NCI-H510A (cell line): Measurements from ENCODE around the gene ARRDC4.

Experiments used
- DNase-seq: peaks from one replicate; lab custom pipeline; 2025; lab: John Stamatoyannopoulos, UW

Gene ARRDC4, protein sequence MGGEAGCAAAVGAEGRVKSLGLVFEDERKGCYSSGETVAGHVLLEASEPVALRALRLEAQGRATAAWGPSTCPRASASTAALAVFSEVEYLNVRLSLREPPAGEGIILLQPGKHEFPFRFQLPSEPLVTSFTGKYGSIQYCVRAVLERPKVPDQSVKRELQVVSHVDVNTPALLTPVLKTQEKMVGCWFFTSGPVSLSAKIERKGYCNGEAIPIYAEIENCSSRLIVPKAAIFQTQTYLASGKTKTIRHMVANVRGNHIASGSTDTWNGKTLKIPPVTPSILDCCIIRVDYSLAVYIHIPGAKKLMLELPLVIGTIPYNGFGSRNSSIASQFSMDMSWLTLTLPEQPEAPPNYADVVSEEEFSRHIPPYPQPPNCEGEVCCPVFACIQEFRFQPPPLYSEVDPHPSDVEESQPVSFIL

DNA sequence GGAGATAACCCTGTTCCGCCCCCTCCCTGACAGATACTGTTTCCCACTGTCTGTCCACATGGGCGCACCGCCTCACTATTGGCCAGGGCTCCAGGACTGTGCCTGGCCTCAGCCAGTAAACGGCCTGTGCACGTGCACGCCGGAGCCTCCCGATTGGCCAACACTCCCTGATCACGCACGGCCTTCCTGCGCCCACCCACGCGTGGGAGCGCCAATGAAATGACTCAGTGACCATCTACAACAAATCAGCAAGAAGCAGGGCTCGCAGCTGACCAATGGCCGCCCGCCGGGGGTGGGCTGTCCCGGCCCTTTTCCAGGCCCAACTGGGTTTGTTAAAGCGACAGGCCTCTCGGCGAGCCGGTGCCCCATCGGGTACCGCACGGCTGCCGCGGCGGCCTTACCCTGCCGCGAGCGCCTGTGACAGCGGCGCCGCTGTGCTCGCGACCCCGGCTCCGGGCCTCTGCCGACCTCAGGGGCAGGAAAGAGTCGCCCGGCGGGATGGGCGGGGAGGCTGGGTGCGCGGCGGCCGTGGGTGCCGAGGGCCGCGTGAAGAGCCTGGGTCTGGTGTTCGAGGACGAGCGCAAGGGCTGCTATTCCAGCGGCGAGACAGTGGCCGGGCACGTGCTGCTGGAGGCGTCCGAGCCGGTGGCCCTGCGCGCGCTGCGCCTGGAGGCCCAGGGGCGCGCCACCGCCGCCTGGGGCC lies at the start of gene ARRDC4:
Gene ARRDC4 (plus strand): TSS at position 340 of the 703 bp plus-strand sequence. CDS start 159 bp downstream, at position 499.
- DNase-seq, result peak; percentile 93

DNA sequence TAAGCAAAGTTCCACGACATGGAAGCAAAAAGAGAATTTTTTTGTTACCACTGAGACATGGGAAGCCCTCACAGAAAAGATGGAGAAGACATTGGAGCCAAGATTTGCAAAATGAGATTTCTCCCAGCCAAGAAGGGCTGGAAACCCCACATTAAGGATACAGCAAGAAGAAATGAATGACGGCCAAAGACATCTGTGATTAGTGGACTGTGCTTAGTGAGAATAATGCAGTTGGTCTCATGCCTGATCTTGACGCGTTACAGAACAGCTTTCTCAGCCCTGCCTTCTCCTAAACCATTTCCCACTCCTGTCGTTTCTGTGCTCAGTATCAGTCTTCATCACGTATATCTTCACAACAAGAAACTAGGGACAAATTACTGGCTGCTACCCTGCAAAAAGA lies 45.8 kb upstream of the ARRDC4 start:
- DNase-seq, result no peak

DNA sequence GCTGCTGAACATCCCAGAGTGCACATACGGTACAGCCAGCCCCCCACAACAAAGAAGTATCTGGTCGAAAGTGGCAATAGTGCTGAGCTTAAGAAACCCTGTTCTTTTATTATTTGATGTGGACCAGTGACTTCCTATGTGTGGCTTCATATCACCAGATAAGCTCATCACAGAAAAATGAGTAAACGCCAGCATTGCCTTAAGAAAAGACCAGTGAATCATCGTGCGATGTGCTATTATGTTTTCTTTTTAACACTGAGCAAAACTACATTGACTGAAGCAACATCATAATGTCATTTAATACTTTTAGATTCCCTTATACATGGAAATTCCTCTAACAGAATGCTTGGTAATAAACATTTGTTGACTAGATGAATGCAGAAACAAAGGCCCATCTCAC lies 45.2 kb upstream of the ARRDC4 start:
- no peak for DNase-seq

DNA sequence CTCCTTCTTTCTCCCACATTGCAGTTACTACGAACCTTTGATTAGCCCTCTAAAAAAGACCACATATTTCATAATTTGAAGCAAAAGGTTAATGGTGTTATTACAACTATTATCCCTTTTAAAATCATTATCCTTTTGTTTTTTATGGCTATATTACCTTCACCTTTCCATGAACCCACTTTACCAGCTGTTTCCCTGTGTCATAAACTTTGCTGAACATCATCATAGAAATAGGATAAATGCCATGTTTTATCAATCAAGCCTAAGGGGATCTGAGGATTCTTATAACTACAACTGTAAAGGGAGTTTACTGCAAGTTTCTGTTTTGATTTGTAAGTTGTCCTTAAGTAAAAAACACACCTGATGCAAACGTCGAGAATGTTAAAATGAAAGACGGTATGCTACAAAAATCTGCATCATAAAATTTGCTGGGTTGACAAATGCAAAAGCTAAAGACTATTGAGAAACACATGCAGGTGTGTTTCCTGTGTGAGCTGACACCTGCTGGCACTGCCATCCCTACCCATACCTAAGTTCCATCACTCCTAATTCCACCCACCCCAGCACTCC lies 39.1 kb upstream of the ARRDC4 start:
- no peak for DNase-seq

DNA sequence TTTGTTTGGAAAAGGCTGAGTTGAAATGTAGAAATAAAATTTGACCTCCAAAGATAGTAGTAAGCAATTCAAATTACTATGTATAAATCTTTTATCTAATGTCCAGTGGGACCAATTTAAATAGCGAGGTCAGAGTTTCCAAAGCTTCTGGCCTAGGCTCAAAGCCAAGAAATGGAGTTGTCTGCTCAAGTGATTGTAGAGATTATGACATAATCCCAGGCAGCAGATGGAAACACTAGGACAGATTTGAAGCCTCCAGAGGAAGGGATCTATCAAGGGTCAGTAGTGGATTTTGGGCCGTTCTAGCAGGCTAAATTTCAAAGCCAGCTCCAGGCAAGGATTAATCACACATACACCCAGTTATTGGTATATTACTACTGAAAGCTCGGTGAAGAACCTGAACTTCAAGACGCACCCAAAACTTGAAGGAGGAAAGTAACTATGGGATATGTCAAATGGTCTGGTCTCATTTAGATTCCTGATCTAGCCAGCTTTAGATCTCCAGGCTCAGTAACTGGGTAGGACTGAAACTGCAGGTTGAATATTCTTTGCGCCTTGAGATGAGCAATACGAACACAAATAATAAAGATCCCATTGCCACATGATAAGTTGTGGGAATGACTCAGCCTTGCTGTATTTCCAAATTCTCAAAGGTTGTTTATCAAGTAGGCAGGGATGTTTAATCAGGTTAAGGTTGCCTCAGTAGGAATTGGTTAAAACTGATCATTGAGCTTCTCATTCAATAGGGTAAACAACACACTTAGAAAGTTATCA lies 30.9 kb upstream of the ARRDC4 start:
- no peak for DNase-seq

DNA sequence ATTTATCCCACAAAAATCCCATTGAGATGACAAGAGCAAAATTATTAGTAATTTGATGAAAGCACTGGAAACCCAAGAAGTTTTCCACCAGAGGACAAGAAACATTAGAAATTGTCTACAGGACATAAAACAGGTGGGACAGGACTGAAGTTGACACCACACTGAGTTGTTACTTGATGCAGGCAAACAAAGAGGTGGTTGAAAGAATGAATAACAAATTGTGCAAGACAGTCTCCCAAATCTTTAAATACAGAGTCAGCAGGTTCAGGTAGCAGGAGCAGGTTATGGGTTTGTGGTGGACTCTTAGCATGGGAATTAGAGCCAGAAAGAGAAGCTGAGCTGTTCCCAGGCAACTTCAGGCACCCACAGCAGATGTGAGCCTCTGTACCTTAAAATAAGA lies 30.3 kb upstream of the ARRDC4 start:
- DNase-seq, result no peak

DNA sequence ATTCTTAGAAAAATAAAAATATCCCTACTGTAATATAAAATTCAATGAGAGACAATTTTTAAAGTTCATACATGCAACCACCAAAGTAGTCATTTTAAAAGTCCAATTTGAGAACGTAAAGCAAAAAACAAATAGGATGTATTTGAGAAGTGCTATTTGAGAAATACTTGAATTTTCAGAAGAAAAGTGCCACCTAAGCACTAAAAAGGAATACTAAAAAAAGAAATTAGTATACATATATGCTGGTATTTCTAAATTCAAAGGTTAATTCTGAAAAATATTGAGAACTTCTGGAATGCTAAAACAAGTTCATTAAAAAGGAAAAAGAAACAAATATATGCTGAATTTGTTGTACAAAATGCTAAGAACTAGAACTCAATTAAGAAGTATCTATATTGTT lies 29.2 kb upstream of the ARRDC4 start:
- no peak for DNase-seq

DNA sequence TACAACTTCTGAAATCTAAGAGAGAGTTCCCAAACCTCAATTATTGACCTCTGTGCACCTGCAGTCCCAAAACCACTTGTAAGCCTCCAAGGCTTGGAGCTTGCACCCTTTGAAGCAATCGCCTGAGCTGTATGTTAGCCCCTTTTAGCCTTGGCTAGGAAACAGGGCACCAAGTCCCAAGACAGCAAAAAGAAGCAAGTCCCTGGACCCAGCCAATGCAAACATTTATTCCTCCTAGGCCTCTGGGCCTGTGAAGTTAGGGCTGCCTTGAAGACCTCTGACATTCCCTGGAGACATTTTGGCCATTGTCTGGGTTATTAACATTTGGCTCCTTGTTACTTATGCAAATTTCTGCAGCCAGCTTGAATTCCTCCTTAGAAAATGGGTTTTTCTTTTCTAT lies 26.9 kb upstream of the ARRDC4 start:
- DNase-seq, result no peak

DNA sequence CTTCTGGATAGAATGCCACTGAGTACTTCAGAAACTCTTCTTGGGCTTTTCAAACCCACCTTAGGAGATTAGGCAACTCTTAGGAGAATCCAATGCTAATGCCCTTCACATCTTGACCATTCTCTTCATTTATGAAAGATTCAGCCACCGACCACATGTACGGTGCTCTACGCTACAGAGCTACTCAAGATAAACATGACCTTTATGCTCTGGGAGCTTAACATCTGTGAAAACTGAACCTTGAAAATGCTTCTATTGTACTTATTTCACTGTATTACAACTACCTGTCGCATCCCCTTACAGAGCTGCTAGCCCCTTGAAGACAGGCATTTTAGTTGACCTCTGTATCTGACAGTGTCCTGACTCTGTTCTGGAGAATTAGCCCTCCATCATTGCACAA lies 19.5 kb upstream of the ARRDC4 start:
- DNase-seq, result no peak

DNA sequence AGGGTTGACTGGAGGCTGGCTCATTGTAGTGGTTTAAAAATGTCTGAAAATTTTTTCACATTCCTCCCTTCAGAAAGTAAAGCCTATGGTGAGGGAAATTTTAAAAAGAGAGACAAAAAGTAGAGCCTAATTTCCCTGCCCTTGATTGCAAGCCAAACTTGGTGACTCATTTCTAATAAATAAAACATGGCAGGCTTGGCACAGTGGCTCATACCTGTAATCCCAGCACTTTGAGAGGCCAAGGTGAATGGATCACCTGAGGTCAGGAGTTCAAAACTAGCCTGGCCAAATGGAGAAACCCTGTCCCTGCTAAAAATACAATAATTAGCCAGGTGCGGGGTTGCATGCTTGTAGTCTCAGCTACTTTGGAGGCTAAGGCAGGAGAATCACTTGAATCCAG lies 18.9 kb upstream of the ARRDC4 start:
- DNase-seq, result no peak

DNA sequence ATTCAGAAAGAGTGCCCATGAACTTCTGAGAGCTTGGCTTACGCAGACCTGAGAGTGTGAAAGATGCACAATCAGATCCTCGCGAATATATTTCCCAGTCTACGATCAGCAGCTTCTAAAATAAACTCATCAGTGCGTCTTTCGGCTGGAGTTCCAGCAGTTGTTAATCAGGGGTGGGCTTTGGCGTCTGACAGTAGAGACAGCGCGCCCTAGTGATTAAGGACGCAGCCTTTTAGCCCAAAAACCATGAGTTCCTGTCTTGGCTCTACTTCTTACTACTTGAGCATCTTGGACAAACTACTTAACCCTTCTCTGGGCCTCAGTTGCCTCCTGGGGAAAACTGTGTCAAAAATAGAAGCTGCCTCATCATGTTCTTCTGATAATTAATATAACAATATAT lies 15.8 kb upstream of the ARRDC4 start:
- no peak for DNase-seq

DNA sequence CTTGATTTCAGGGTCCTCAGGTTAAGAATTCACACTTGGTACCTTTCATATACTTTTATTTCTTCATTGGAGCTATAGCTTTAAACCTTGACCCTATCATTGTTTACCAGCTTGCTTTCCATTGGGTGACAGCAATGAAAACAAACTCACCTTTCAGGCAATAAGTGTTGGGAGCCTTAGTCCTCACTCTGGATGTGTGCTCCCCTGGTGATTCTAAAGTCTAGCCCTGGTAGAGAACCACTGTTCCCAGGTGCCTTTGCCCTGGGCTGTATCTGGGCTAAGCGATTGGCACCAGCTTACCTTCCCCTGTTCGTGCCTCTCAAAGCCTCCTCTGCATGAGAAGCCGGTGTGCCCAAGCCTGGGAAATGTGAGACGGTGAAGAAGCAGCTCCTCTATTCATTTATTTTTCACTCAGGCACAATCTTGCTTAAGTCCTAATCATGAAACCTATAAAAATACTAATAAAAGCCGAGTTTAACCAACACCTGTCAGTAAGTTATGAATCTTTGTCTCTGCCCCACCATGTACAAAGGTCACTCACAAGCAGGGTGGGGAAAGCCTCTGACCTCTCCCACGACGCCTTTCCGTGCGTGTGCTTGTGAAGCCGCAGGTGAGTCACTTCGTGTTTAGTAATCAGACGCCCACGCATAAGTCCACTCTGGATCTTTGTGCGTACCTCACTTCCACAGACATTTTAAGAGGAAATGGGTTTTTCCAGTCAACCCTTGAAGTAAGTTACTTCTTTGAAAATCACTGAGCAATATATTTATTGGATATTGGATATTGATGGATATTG lies 12.8 kb upstream of the ARRDC4 start:
- DNase-seq, result no peak

DNA sequence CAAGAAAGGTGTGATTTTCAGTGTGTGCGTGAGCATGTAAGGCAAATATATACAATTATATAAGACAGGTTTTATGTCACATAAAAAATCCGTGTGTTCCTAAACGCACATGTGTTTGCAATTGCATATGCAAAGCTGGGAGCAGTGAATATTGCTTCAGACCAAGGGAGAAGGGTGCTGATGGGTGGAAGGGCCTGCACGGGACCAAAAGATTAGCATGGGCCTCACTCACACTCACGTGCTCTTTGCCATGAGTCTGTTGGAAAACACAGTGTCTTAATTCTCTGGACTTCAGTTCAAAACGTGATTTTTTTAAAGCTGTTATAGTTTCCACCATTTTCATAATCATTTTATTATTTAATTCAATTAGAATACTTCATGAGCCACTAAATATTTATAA lies 7.2 kb upstream of the ARRDC4 start:
- DNase-seq, result no peak

DNA sequence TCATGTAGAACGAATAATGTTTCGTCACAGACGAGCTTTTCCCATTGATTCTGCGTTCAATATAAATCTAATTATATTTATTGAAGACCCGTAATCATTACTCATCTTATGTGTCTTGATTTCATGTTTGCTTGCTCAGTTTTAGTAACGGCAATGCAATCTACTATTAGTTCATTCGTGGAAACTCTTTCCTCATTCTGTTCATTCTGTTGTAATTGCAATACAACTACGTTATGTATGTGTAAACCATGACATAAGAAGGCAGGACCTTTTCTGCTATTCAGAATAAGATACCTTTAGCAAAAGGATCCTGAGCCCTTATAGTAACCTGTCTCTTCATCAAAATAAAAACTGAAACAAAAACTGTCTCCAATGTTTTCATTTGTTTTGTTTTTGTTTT lies 6.8 kb upstream of the ARRDC4 start:
- DNase-seq, result no peak

DNA sequence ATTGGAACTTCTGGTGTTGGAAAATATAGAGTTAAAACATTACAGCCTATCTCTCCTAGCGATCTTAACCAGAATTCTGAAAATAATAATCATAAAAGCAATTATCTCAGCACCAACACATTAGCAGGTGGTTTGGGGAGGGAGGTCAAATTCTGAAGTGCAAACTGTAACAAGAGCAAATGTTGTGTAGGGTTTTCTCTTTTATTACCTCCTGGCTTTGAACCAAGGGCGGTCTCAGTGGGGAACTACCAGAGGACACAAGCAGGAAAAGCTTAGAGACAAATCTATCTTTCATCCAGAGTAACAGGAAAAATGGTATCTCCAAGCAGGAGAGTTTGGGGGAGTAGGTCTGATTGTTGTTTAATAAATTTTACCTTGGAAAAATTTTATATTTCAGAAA lies 5.5 kb upstream of the ARRDC4 start:
- no peak for DNase-seq

DNA sequence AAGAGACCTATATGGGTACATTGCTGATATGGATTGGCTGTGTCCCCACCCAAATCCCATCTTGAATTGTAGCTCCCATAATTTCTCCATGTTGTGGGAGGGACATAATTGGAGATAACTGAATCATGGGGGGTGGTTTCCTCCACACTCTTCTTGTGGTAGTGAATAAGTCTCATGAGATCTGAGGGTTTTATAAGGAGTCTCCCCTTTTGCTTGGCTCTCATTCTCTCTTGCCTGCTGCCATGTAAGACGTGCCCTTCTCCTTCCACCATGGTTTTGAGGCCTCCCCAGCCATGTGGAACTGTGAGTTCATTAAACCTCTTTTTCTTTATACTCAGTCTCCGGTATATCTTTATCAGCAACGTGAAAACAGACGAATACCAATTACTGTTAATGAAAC lies 5.0 kb upstream of the ARRDC4 start:
- no peak for DNase-seq

DNA sequence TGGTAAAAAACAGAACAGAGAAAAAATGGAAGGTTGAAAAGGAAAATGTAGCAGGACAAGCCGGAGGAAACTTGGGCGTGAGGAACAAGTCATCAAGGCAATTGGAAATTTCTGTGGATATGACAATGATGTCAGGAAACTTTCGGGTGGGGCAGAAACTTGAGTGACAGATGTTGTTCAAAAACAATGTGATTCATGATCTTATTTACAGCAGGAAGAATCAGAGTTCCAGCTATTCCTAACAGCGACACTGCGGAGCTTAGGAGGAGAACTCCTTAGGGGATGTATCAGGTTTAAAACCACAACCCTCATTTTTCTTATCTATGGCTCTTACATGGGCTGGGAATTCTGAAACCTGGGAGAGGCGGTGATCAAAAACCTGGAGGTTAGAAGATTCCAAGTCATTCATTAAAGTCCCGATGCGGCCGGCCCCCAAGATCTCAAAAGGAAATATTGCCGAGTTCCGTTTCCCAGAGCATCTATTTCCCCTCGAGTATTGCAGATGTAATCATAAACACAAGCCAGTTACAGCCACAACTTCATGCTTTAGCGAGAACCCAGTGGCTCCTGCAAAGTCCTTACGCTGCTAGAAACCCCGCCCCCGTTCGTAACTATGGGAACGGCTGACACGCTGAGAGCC lies 659 bp upstream of the ARRDC4 start:
- DNase-seq, result no peak

DNA sequence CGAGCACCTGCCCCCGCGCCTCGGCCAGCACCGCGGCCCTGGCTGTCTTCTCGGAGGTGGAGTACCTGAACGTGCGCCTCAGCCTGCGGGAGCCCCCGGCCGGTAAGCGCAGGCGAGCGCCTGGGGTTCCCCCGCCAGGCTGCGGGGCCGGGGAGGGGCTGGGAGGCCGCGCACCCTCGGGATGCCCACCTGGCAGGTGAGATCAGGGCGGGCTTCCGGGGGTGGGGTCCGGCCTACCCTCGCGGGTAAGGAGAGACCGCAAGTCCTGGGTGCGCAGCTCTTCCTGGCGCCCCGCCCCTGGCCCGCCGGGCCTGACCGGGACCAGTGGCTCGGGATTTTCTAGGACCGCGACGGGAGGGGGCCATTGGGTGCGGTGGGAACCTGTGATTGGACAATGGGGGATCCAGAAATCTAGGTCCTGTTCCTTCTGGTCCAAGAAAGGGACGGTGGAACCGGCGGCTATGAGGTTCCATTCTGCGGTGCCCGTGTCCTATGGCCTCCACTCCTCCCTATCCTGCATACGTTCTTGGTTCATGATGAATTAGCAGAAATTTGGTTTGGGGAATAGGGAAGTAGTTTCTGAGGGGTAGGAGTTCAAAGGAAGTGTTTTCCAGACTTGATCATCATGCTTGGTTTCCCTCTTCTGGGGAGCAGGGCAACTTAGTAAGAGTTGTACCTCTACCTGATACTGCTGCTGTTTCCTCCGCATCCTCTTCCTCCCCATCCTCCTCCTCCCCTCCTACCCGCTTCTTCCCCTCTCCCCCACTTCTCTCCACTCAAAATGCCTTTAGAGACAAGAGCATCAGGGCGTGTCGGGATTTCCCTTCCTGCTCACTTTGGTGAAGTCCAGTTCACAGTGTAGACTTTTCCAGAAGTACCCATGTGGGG lies 808 bp downstream of the ARRDC4 start:
- DNase-seq, result peak; percentile 7

DNA sequence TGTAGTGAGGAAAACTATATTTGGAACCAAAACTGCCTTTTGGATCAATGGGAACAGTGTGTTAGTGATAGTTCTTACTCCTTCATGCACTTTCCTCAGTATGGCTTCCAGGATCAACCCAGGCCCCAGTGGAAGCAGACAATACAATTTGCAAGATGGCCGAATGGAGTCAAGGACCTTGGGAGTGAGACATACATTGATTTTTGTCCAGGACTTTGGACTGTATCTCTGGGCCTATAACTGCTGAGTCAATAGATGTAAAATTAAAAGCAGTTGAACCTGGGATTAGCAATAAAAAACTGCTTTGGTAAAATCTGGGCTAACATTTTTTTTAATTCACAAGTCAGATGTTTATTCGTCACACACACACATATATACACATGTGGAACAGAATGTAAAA lies 1.8 kb downstream of the ARRDC4 start:
- DNase-seq, result no peak

DNA sequence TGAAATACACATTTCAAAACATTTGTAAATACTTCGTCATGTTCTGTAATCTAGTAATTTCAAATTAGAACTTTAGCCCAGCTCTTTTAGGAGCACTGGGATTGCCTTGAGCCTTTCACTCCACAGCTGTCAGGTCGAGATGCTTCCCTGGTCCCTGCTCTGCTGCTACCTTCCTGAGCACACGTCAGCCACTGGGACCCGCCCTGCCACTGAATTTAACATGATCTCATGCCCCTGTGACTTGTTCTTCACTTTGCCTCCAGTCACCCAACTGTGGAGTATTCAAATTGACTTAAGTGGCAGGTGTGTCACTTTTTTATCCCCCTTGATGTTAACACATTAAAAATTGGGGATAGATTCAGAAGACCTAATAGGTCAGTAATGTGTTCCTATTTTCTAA lies 3.3 kb downstream of the ARRDC4 start:
- DNase-seq, result no peak
